OCI-LY1 (cell line): ENCODE data around the gene SIRT6.

ENCODE experiments used
- H2AFZ ChIP-seq: fragments of 200-600 bp; sonication (generic), shearing (Covaris generic); 2 replicates; pipeline ENCODE4 v1.6.0; 2014; ENCODE audit warnings: antibody characterized with exemption, mild to moderate bottlenecking, low read length
- H3F3A ChIP-seq: fragments of 200-600 bp; sonication (generic), shearing (Covaris generic); 2 replicates; pipeline ENCODE4 v1.6.0; 2014; ENCODE audit warnings: mild to moderate bottlenecking, antibody characterized with exemption, low read length, moderate library complexity; ENCODE audit not compliant: insufficient read depth
- H3K27ac ChIP-seq: fragments of 200-600 bp; sonication (generic); 2 replicates; pipeline ENCODE4 v1.5.1; 2014; ENCODE audit warnings: low read length, mixed run types, mild to moderate bottlenecking, low read depth; ENCODE audit not compliant: poor library complexity, severe bottlenecking
- H3K27me3 ChIP-seq: fragments of 200-600 bp; sonication (generic); 2 replicates; pipeline ENCODE4 v1.6.0; 2014; ENCODE audit warnings: antibody characterized with exemption, mild to moderate bottlenecking, low read length, moderate library complexity; ENCODE audit not compliant: insufficient read depth
- H3K36me3 ChIP-seq: fragments of 200-600 bp; sonication (generic); 2 replicates; pipeline ENCODE4 v1.6.1; 2014; ENCODE audit warnings: mild to moderate bottlenecking, antibody characterized with exemption, low read length, moderate library complexity, mixed read lengths; ENCODE audit not compliant: insufficient read depth
- H3K4me1 ChIP-seq: fragments of 200-600 bp; sonication (generic); 2 replicates; pipeline ENCODE4 v1.5.1; 2014; ENCODE audit warnings: mild to moderate bottlenecking, low read length, moderate library complexity; ENCODE audit not compliant: insufficient read depth, severe bottlenecking
- H3K4me2 ChIP-seq: fragments of 200-600 bp; sonication (generic), shearing (Covaris generic); 2 replicates; pipeline ENCODE4 v1.6.1; 2014; ENCODE audit warnings: low read length
- H3K4me3 ChIP-seq: fragments of 200-600 bp; sonication (generic); 2 replicates; pipeline ENCODE4 v1.5.1; 2014; ENCODE audit warnings: low read length, low read depth, mild to moderate bottlenecking, mixed read lengths; ENCODE audit not compliant: poor library complexity, severe bottlenecking
- H3K79me2 ChIP-seq: fragments of 200-600 bp; shearing (Covaris generic); 2 replicates; pipeline ENCODE4 v1.6.1; 2016; ENCODE audit warnings: mixed run types, low read length, mixed read lengths; ENCODE audit not compliant: insufficient read depth
- H3K9ac ChIP-seq: fragments of 200-600 bp; sonication (generic), shearing (Covaris generic); 2 replicates; pipeline ENCODE4 v1.6.1; 2014; ENCODE audit warnings: mild to moderate bottlenecking, low read length, mixed read lengths
- H3K9me2 ChIP-seq: fragments of 200-600 bp; sonication (generic), shearing (Covaris generic); 2 replicates; pipeline ENCODE4 v1.6.1; 2014; ENCODE audit warnings: low read depth, mild to moderate bottlenecking, low read length, mixed read lengths
- H3K9me3 ChIP-seq: fragments of 200-600 bp; shearing (Covaris generic); 2 replicates; pipeline ENCODE4 v1.6.1; 2014; ENCODE audit warnings: low read length, mixed read lengths
- H4K20me1 ChIP-seq: fragments of 200-600 bp; sonication (generic), shearing (Covaris generic); 2 replicates; pipeline ENCODE4 v1.6.0; 2016; ENCODE audit warnings: mild to moderate bottlenecking, low read length; ENCODE audit not compliant: insufficient read depth
- EZH2 ChIP-seq: fragments of 200-600 bp; sonication (generic), shearing (Covaris generic); IDR thresholded peaks from 2 replicates; pipeline ENCODE4 v1.8.0; 2017; ENCODE audit warnings: borderline replicate concordance, mixed run types, mild to moderate bottlenecking, antibody characterized with exemption, low read length, moderate library complexity, mixed read lengths
- TF ChIP-seq, protein P1 (sequence below): fragments of 200-600 bp; sonication (generic), shearing (Covaris generic); IDR thresholded peaks from 2 replicates; pipeline ENCODE4 v1.5.1; 2017; ENCODE audit warnings: mild to moderate bottlenecking, antibody characterized with exemption, low read length, moderate library complexity, mixed read lengths

The SIRT6 gene

DNA sequence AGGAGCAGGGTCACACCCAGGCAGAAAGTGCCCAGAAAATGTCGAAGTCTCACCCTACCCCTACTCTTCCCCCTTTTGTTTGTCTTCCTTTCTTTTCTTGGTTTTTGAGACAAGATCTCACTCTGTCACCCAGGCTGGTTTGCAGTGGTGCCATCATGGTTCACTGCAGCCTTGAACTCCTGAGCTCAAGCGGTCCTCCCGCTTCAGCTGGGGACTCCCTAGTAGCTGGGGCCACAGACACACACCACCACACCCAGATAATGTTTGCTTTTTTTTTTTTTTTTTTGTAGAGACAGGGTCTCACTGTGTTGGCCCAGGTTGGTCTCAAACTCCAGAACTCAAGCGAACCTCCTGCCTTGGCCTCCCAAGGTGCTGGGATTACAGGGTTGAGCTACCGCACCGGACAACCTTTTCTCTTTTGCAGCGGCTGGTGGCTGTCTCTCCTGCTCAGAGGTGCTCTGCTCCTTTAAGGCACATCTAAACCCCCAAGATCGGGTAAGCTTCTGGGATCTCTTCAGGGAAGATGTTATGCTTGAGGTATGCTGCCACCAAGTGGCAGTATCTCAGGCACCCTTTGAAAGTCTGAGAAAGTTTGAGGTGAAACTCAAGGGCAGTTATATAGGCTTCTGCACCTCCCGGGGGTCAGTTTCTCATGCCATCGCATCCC lies 24.6 kb upstream of the SIRT6 start:
- peaks cover 4% of the 10 kb centered on the region for H3K4me1 ChIP-seq
- H3F3A ChIP-seq, result no peaks in the 10 kb centered on the region
- H3K4me2 ChIP-seq, result no peak overlapping the region
- H3K9me2 ChIP-seq, result no peaks in the 10 kb centered on the region
- no peak overlapping the region for H3K27ac ChIP-seq
- no peaks in the 10 kb centered on the region for H3K9me3 ChIP-seq
- peaks cover 4% of the 10 kb centered on the region; the same call in 1 of the 2 replicates for H3K27me3 ChIP-seq
- no peaks in the 10 kb centered on the region for H3K36me3 ChIP-seq
- no peak overlapping the region for H2AFZ ChIP-seq
- H3K9ac ChIP-seq, result no peak overlapping the region
- no peaks in the 10 kb centered on the region for H4K20me1 ChIP-seq
- TF ChIP-seq, protein P1, sequence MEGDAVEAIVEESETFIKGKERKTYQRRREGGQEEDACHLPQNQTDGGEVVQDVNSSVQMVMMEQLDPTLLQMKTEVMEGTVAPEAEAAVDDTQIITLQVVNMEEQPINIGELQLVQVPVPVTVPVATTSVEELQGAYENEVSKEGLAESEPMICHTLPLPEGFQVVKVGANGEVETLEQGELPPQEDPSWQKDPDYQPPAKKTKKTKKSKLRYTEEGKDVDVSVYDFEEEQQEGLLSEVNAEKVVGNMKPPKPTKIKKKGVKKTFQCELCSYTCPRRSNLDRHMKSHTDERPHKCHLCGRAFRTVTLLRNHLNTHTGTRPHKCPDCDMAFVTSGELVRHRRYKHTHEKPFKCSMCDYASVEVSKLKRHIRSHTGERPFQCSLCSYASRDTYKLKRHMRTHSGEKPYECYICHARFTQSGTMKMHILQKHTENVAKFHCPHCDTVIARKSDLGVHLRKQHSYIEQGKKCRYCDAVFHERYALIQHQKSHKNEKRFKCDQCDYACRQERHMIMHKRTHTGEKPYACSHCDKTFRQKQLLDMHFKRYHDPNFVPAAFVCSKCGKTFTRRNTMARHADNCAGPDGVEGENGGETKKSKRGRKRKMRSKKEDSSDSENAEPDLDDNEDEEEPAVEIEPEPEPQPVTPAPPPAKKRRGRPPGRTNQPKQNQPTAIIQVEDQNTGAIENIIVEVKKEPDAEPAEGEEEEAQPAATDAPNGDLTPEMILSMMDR, result no peak
- no peak for TF ChIP-seq EZH2
- H3K79me2 ChIP-seq, result no peaks in the 10 kb centered on the region
- no peak overlapping the region for H3K4me3 ChIP-seq

DNA sequence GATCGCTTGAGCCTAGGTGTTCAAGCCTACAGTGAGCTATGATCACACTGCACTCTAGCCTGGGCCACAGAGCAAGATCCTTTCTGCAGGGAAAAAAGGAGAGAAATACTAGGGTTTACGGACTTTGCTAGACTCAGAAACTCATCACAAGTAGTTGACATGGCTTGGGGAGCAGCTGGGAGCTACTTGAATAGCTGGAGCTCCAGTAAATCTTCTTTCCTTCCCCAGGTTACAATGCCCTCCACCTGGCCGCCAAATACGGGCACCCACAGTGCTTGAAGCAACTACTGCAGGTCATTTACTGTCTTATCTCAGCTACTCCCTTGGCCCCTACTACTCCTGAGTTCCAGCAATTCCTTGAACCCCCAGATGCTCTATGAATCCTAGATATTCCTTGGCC lies 19.4 kb upstream of the SIRT6 start:
- Histone ChIP-seq H3K9me2 (no peaks in the 10 kb centered on the region), H3K4me1 (peaks cover 4% of the 10 kb centered on the region), H3K27me3 (no peaks in the 10 kb centered on the region; the same call in 1 of the 2 replicates), H4K20me1 (no peaks in the 10 kb centered on the region), H3K27ac (no peak overlapping the region), H3F3A (no peaks in the 10 kb centered on the region), H3K36me3 (no peaks in the 10 kb centered on the region), H3K79me2 (no peaks in the 10 kb centered on the region), H2AFZ (no peak overlapping the region), H3K9me3 (peaks cover 3% of the 10 kb centered on the region; the same call in 1 of the 2 replicates), H3K4me3 (no peak overlapping the region), H3K4me2 (no peak overlapping the region), H3K9ac (no peak overlapping the region)
- TF ChIP-seq EZH2, result no peak
- TF ChIP-seq, protein P1, result no peak

DNA sequence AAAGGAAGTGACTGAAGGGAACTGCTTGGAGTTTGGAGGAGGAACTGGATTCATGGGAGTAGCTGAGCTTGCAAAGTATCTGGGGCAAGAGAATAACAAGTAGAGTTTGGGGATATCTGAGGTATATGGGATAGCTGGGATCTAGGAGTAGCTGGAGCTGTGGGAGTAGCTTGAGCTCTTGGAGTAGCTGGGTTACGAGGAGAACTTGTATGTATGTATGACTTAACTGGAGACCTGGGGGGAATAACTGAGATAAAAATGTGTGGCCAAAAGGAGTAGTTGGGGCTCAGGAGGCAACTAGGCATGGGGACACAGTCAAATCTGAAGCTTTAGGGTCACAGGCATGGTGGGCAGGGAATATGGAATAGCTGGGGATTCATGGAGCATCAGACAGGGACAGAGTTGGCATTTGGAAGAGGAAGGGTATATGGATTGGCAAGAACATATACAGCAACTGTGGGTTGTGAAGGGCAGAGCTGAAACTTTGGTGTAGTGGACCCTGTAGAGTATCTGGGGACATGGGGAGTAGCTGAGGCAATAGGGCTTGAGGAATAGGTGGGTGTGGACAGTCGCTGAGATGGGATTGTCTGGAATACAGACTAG lies 18.7 kb upstream of the SIRT6 start:
- Histone ChIP-seq H3F3A (no peaks in the 10 kb centered on the region), H3K4me3 (no peak overlapping the region), H3K27ac (no peak overlapping the region), H3K4me2 (no peak overlapping the region), H4K20me1 (no peaks in the 10 kb centered on the region), H3K27me3 (no peaks in the 10 kb centered on the region; the same call in 1 of the 2 replicates), H3K9me3 (peaks cover 3% of the 10 kb centered on the region; the same call in 1 of the 2 replicates), H3K4me1 (peaks cover 4% of the 10 kb centered on the region), H3K79me2 (no peaks in the 10 kb centered on the region), H3K9ac (no peak overlapping the region), H3K36me3 (no peaks in the 10 kb centered on the region), H3K9me2 (no peaks in the 10 kb centered on the region), H2AFZ (no peak overlapping the region)
- no peak for TF ChIP-seq EZH2
- TF ChIP-seq, protein P1, result no peak
